ENCODE data around the gene NDFIP2.

DNA sequence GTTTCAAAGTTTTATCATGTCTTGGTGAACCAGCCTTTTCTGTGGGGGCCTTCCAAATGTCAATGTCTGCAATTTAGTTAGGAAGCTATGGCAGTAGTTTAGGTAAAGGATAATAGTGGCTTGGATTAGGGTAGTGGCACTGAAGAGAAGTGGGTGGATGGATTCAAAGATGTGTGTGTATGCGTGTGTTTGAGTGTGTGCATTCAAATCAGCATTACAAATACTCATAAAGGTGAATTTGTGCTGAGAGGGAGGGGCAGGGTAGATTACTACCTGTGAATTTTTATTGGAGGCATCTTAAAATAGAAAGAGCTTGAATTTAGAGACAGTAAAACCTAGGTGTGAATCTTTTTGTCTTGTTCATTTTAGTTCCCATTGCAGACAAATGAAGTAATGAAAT, 16.9 kb downstream of the NDFIP2 start:
- TF ChIP-seq, protein P1, sequence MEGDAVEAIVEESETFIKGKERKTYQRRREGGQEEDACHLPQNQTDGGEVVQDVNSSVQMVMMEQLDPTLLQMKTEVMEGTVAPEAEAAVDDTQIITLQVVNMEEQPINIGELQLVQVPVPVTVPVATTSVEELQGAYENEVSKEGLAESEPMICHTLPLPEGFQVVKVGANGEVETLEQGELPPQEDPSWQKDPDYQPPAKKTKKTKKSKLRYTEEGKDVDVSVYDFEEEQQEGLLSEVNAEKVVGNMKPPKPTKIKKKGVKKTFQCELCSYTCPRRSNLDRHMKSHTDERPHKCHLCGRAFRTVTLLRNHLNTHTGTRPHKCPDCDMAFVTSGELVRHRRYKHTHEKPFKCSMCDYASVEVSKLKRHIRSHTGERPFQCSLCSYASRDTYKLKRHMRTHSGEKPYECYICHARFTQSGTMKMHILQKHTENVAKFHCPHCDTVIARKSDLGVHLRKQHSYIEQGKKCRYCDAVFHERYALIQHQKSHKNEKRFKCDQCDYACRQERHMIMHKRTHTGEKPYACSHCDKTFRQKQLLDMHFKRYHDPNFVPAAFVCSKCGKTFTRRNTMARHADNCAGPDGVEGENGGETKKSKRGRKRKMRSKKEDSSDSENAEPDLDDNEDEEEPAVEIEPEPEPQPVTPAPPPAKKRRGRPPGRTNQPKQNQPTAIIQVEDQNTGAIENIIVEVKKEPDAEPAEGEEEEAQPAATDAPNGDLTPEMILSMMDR (conservative IDR thresholded peaks at IDR 0.05; ENCODE audit: low read depth in 2 of 2), result no peak
- TF ChIP-seq EZH2 (IDR thresholded peaks at IDR 0.05; ENCODE audit: low read depth, unreplicated experiment) (no peak), POLR2AphosphoS5 (IDR thresholded peaks at IDR 0.05; ENCODE audit: low read depth) (no peak), ZNF331 (CRISPR knock-in tag; IDR thresholded peaks at IDR 0.05; ENCODE audit: low read depth) (no peak), CREB1 (CRISPR knock-in tag; IDR thresholded peaks at IDR 0.05; ENCODE audit: low read depth) (no peak), EZH2phosphoT487 (IDR thresholded peaks at IDR 0.05; ENCODE audit: unreplicated experiment) (no peak), STAT1 (IDR thresholded peaks at IDR 0.05; ENCODE audit: unreplicated experiment) (no peak), JUNB (IDR thresholded peaks at IDR 0.05; ENCODE audit: unreplicated experiment) (no peak)
- TF ChIP-seq, protein P2, sequence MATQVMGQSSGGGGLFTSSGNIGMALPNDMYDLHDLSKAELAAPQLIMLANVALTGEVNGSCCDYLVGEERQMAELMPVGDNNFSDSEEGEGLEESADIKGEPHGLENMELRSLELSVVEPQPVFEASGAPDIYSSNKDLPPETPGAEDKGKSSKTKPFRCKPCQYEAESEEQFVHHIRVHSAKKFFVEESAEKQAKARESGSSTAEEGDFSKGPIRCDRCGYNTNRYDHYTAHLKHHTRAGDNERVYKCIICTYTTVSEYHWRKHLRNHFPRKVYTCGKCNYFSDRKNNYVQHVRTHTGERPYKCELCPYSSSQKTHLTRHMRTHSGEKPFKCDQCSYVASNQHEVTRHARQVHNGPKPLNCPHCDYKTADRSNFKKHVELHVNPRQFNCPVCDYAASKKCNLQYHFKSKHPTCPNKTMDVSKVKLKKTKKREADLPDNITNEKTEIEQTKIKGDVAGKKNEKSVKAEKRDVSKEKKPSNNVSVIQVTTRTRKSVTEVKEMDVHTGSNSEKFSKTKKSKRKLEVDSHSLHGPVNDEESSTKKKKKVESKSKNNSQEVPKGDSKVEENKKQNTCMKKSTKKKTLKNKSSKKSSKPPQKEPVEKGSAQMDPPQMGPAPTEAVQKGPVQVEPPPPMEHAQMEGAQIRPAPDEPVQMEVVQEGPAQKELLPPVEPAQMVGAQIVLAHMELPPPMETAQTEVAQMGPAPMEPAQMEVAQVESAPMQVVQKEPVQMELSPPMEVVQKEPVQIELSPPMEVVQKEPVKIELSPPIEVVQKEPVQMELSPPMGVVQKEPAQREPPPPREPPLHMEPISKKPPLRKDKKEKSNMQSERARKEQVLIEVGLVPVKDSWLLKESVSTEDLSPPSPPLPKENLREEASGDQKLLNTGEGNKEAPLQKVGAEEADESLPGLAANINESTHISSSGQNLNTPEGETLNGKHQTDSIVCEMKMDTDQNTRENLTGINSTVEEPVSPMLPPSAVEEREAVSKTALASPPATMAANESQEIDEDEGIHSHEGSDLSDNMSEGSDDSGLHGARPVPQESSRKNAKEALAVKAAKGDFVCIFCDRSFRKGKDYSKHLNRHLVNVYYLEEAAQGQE (IDR thresholded peaks at IDR 0.05; ENCODE audit: unreplicated experiment), result no peak

Data from GM23338 (cell line).